GM12892 (cell line): ENCODE data around the gene MTCP1.

Experiments
- POLR2A ChIP-seq: IDR thresholded peaks from 2 replicates; pipeline ENCODE4 v1.6.1; 2011; ENCODE audit warnings: low read depth, low read length, control low read depth
- POLR2AphosphoS5 ChIP-seq: IDR thresholded peaks from 2 replicates; pipeline ENCODE4 v1.6.1; 2011; ENCODE audit warnings: low read depth, low read length, control low read depth
- TAF1 ChIP-seq: IDR thresholded peaks from 2 replicates; pipeline ENCODE4 v1.6.1; 2011; ENCODE audit warnings: low read depth, mild to moderate bottlenecking, control low read depth, low read length, borderline replicate concordance

DNA sequence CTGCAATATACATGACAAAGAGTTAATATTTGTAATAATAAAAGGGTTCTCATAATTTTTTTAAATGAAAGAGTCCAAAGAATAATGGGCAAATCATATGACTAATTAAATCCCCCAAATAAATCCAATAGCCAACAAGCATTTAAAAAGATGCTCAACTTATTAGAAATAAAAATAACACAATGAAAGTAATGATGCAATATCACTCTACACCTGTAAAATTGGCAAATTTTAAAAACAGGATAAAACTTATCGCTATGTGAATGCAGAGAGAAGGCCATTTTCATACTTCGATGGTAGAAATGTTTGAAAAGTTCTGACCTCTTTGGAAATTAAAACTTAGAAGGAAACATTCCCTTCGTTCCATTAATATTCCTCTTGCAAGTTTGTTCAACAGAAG, 50.3 kb downstream of the MTCP1 start:
- no peak for TF ChIP-seq POLR2A
- TF ChIP-seq TAF1: no peak
- no peak for TF ChIP-seq POLR2AphosphoS5
